Neural cell (in vitro differentiated cells): Measurements from ENCODE around the gene JADE2. TPM values are rescaled to one million over a fixed set of nuclear protein-coding genes. Genes with fewer than 3 reads are reported as not detected.
A peak's percentile ranks its signal among the peaks of the same experiment; 100 is the strongest.

Experiments used
- H2AFZ ChIP-seq: fragments of 200-600, 300-800 bp; sonication (generic), shearing (Covaris generic); 2 replicates; pipeline ENCODE4 v1.6.0; 2014; ENCODE audit warnings: low read depth, mild to moderate bottlenecking, antibody characterized with exemption, low read length, moderate library complexity
- H3F3A ChIP-seq: fragments of 200-600 bp; shearing (Covaris generic); 2 replicates; pipeline ENCODE4 v1.6.1; 2016; ENCODE audit warnings: mild to moderate bottlenecking, moderate library complexity, mixed read lengths, antibody characterized with exemption, low read length; ENCODE audit not compliant: insufficient read depth, poor library complexity, severe bottlenecking
- H3K27ac ChIP-seq: fragments of 200-600, 300-800 bp; sonication (generic), shearing (Covaris generic); 2 replicates; pipeline ENCODE4 v1.5.1; 2014; ENCODE audit warnings: mild to moderate bottlenecking, low read length, moderate library complexity
- H3K27me3 ChIP-seq: fragments of 300-800, 200-600 bp; sonication (generic), shearing (Covaris generic); 2 replicates; pipeline ENCODE4 v1.6.0; 2014; ENCODE audit warnings: mild to moderate bottlenecking, low read depth, low read length, moderate library complexity; ENCODE audit not compliant: insufficient read depth
- H3K36me3 ChIP-seq: fragments of 300-800, 200-600 bp; sonication (generic), shearing (Covaris generic); 2 replicates; pipeline ENCODE4 v1.5.1; 2014; ENCODE audit warnings: mild to moderate bottlenecking, antibody characterized with exemption, low read length, moderate library complexity; ENCODE audit not compliant: insufficient read depth
- H3K4me2 ChIP-seq: fragments of 300-800, 200-600 bp; sonication (generic), shearing (Covaris generic); 2 replicates; pipeline ENCODE4 v1.6.0; 2014; ENCODE audit warnings: mild to moderate bottlenecking, low read length
- H3K4me3 ChIP-seq: fragments of 300-800, 200-600 bp; sonication (generic), shearing (Covaris generic); 2 replicates; pipeline ENCODE4 v1.5.1; 2014; ENCODE audit warnings: mild to moderate bottlenecking, low read length, moderate library complexity
- H3K79me2 ChIP-seq: fragments of 200-600 bp; shearing (Covaris generic); replicated peaks from 2 replicates; pipeline ENCODE4 v1.6.0; 2014; ENCODE audit warnings: mild to moderate bottlenecking, low read length, moderate library complexity; ENCODE audit not compliant: insufficient read depth
- H3K9ac ChIP-seq: fragments of 300-800, 200-600 bp; sonication (generic), shearing (Covaris generic); 2 replicates; pipeline ENCODE4 v1.6.1; 2016; ENCODE audit warnings: mild to moderate bottlenecking, low read length, mixed read lengths
- H3K9me2 ChIP-seq: fragments of 200-600 bp; shearing (Covaris generic); 2 replicates; pipeline ENCODE4 v1.6.1; 2016; ENCODE audit warnings: mild to moderate bottlenecking, low read length, mixed read lengths; ENCODE audit not compliant: insufficient read depth
- H3K9me3 ChIP-seq: fragments of 200-600, 300-800 bp; sonication (generic), shearing (Covaris generic); 2 replicates; pipeline ENCODE4 v1.6.1; 2016; ENCODE audit warnings: mild to moderate bottlenecking, mixed run types, low read length, moderate library complexity, mixed read lengths
- H4K20me1 ChIP-seq: fragments of 200-600 bp; shearing (Covaris generic); 2 replicates; pipeline ENCODE4 v1.6.1; 2016; ENCODE audit warnings: mild to moderate bottlenecking, mixed run types; ENCODE audit not compliant: insufficient read depth
- EP300 ChIP-seq: fragments of 450-650 bp; conservative IDR thresholded peaks from 2 replicates; pipeline ENCODE4 v1.6.1; 2014; ENCODE audit warnings: antibody characterized with exemption, mild to moderate bottlenecking, moderate library complexity; ENCODE audit not compliant: poor library complexity, severe bottlenecking
- EZH2 ChIP-seq: fragments of 200-600, 300-800 bp; shearing (Covaris generic), sonication (generic); IDR thresholded peaks from 2 replicates; pipeline ENCODE4 v1.6.1; 2014; ENCODE audit warnings: antibody characterized with exemption, low read length, borderline replicate concordance, mild to moderate bottlenecking; ENCODE audit not compliant: insufficient read depth, poor library complexity, severe bottlenecking
- MXI1 ChIP-seq: fragments of 450-650 bp; conservative IDR thresholded peaks from 2 replicates; pipeline ENCODE4 v1.6.1; 2014; ENCODE audit warnings: antibody characterized with exemption, mild to moderate bottlenecking; ENCODE audit not compliant: poor library complexity, severe bottlenecking
- POLR2AphosphoS5 ChIP-seq: IDR thresholded peaks from 2 replicates; pipeline ENCODE4 v1.6.1; 2012
- RAD21 ChIP-seq: fragments of 450-650 bp; conservative IDR thresholded peaks from 2 replicates; pipeline ENCODE4 v1.6.1; 2014; ENCODE audit warnings: antibody characterized with exemption, mild to moderate bottlenecking, moderate library complexity
- SMC3 ChIP-seq: fragments of 450-650 bp; conservative IDR thresholded peaks from 2 replicates; pipeline ENCODE4 v1.6.1; 2014; ENCODE audit warnings: antibody characterized with exemption, mild to moderate bottlenecking, moderate library complexity; ENCODE audit not compliant: poor library complexity
- TAF1 ChIP-seq: IDR thresholded peaks from 2 replicates; pipeline ENCODE4 v1.6.1; 2012; ENCODE audit warnings: low read depth
- polyA minus RNA-seq: library from RNA; depleted of rRNA, polyadenylated mRNA; stranded (reverse); fragments of >200 nt; gene quantifications from 2 replicates; pipeline ENCODE4 v1.2.3, GENCODE V29; 2014
- polyA plus RNA-seq: library from polyadenylated mRNA; depleted of rRNA; stranded (reverse); fragments of >200 nt; gene quantifications from 2 replicates; pipeline ENCODE4 v1.2.3, GENCODE V29; 2014
- TF ChIP-seq, protein P1 (sequence below): fragments of 450-650 bp; IDR thresholded peaks from 2 replicates; pipeline ENCODE4 v1.5.1; 2014; ENCODE audit warnings: antibody characterized with exemption, mild to moderate bottlenecking, moderate library complexity; ENCODE audit not compliant: poor library complexity, severe bottlenecking
- TF ChIP-seq, protein P2 (sequence below): IDR thresholded peaks from 2 replicates; pipeline ENCODE4 v1.6.1; 2012; ENCODE audit warnings: borderline replicate concordance

Gene JADE2
- polyA plus RNA-seq (0.84 and 1.9 TPM in 2 replicates), polyA minus RNA-seq (1.3 and 2.2 TPM in 2 replicates)

DNA sequence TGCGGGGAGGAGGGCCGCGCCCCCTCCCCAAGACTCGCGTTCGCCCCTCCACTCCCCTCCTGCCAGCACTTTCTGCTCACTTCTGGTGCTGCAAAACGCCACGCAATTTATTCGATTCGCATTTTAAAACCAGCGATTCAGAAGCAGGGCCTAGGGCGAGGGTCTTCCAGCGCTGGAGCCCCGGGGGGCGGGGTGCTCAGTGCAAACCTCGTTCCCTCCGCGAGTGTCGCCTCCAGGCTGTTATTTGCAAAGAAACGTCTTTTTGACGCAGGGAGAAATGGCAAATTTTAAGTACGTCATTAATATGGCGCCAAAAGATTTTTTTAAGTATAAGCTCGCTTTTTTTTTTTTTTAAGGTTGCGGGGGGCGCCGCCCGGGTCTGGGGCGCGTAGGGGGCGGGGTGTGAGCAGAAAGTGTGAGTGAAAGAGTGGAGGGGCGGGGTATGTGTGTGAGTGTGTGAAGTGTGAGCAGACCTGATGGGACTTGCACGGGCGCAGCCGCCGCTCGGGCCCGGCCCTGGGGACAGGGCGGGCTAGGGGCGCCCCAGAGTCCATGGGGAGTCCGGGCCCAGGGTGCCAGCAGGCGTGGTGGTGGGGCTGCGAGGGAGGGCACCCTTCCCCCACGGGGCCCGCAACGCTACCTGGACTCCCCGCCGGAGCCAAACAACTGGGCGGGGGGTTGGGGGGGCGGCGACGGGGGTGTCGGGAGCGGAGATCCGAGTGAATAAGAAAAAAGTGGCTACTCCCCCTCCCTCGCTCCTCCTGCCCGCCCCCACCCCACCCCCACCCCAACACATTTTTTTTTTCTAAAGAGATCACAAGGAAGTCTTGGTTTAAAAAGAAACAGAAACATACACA lies at the start of gene JADE2:
JADE2 (plus strand) TSS at position 845 of the 857 bp plus-strand sequence. CDS start 10,188 bp downstream, outside the sequence.
- no peak within 1 kb of the TSS for H3K27ac ChIP-seq
- H3K27me3 ChIP-seq = peaks cover 68% of the 10 kb centered on the region
- peak within 1 kb of the TSS; percentile 80 for H3K9ac ChIP-seq
- no peaks in the 10 kb centered on the region for H3K9me3 ChIP-seq
- no peaks in the 10 kb centered on the region for H3K9me2 ChIP-seq
- H2AFZ ChIP-seq = peak within 1 kb of the TSS; percentile 45
- peak within 1 kb of the TSS; percentile 85 for H3K4me2 ChIP-seq
- no peaks in the 10 kb centered on the region for H4K20me1 ChIP-seq
- H3K4me3 ChIP-seq = peak within 1 kb of the TSS; percentile 92
- no peaks in the 10 kb centered on the region for H3F3A ChIP-seq
- H3K36me3 ChIP-seq = no peaks in the 10 kb centered on the region
- TF ChIP-seq MXI1 = no peak
- TF ChIP-seq RAD21 = peak; percentile 7
- TF ChIP-seq POLR2AphosphoS5 = peak; percentile 57
- TF ChIP-seq, protein P1, sequence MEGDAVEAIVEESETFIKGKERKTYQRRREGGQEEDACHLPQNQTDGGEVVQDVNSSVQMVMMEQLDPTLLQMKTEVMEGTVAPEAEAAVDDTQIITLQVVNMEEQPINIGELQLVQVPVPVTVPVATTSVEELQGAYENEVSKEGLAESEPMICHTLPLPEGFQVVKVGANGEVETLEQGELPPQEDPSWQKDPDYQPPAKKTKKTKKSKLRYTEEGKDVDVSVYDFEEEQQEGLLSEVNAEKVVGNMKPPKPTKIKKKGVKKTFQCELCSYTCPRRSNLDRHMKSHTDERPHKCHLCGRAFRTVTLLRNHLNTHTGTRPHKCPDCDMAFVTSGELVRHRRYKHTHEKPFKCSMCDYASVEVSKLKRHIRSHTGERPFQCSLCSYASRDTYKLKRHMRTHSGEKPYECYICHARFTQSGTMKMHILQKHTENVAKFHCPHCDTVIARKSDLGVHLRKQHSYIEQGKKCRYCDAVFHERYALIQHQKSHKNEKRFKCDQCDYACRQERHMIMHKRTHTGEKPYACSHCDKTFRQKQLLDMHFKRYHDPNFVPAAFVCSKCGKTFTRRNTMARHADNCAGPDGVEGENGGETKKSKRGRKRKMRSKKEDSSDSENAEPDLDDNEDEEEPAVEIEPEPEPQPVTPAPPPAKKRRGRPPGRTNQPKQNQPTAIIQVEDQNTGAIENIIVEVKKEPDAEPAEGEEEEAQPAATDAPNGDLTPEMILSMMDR = no peak
- H3K79me2 ChIP-seq = no peaks in the 10 kb centered on the region

DNA sequence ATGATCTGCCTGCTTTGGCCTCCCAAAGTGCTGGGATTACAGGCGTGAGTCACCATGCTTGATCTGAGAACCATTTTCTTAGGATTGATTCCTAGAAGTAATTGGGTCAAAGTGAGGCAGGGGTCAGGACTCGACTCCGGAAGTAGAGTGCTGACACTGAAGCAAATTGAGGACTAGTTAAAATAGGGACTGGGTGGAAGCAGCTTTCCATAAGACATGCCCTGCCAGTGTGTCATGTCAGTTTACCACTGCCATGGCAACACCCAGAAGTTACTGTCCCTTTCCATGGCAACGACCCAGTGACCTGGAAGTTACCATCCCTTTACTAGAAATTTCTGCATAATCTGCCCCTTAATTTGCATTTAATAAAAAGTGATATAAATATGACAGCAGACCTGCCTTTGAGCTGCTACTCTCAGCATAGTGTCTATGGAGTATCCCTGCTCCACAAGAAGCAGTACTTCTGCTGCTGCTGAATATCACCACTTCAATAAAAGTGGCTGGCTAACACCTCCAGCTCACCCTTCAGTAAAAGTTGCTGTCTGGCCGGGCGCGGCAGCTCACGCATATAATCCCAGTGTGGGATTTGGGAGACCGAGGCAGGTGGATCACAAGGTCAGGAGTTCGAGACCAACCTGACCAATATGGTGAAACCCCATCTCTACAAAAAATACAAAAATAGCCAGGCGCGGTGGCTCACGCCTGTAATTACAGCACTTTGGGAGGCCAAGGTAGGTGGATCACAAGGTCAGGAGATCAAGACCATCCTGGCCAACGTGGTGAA lies 47.8 kb upstream of the JADE2 start:
- Histone ChIP-seq H2AFZ (no peak overlapping the region), H3K4me3 (no peak overlapping the region), H3F3A (no peaks in the 10 kb centered on the region), H3K4me2 (no peak overlapping the region), H3K79me2 (no peaks in the 10 kb centered on the region), H4K20me1 (no peaks in the 10 kb centered on the region), H3K27ac (no peak overlapping the region), H3K36me3 (no peaks in the 10 kb centered on the region), H3K27me3 (no peaks in the 10 kb centered on the region), H3K9me3 (no peaks in the 10 kb centered on the region), H3K9ac (no peak overlapping the region), H3K9me2 (no peaks in the 10 kb centered on the region)
- TF ChIP-seq, protein P1 = no peak
- TF ChIP-seq POLR2AphosphoS5 (no peak), TAF1 (no peak), RAD21 (no peak), MXI1 (no peak), EZH2 (no peak), EP300 (no peak), SMC3 (no peak)
- TF ChIP-seq, protein P2, sequence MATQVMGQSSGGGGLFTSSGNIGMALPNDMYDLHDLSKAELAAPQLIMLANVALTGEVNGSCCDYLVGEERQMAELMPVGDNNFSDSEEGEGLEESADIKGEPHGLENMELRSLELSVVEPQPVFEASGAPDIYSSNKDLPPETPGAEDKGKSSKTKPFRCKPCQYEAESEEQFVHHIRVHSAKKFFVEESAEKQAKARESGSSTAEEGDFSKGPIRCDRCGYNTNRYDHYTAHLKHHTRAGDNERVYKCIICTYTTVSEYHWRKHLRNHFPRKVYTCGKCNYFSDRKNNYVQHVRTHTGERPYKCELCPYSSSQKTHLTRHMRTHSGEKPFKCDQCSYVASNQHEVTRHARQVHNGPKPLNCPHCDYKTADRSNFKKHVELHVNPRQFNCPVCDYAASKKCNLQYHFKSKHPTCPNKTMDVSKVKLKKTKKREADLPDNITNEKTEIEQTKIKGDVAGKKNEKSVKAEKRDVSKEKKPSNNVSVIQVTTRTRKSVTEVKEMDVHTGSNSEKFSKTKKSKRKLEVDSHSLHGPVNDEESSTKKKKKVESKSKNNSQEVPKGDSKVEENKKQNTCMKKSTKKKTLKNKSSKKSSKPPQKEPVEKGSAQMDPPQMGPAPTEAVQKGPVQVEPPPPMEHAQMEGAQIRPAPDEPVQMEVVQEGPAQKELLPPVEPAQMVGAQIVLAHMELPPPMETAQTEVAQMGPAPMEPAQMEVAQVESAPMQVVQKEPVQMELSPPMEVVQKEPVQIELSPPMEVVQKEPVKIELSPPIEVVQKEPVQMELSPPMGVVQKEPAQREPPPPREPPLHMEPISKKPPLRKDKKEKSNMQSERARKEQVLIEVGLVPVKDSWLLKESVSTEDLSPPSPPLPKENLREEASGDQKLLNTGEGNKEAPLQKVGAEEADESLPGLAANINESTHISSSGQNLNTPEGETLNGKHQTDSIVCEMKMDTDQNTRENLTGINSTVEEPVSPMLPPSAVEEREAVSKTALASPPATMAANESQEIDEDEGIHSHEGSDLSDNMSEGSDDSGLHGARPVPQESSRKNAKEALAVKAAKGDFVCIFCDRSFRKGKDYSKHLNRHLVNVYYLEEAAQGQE = no peak
